OCI-LY1 (cell line): Measurements from ENCODE around the gene CASZ1.

Experiments
- EZH2 ChIP-seq: fragments of 200-600 bp; sonication (generic), shearing (Covaris generic); IDR thresholded peaks from 2 replicates; pipeline ENCODE4 v1.8.0; 2017; ENCODE audit warnings: borderline replicate concordance, mixed run types, mild to moderate bottlenecking, antibody characterized with exemption, low read length, moderate library complexity, mixed read lengths
- TF ChIP-seq, protein P1 (sequence below): fragments of 200-600 bp; sonication (generic), shearing (Covaris generic); IDR thresholded peaks from 2 replicates; pipeline ENCODE4 v1.5.1; 2017; ENCODE audit warnings: mild to moderate bottlenecking, antibody characterized with exemption, low read length, moderate library complexity, mixed read lengths

DNA sequence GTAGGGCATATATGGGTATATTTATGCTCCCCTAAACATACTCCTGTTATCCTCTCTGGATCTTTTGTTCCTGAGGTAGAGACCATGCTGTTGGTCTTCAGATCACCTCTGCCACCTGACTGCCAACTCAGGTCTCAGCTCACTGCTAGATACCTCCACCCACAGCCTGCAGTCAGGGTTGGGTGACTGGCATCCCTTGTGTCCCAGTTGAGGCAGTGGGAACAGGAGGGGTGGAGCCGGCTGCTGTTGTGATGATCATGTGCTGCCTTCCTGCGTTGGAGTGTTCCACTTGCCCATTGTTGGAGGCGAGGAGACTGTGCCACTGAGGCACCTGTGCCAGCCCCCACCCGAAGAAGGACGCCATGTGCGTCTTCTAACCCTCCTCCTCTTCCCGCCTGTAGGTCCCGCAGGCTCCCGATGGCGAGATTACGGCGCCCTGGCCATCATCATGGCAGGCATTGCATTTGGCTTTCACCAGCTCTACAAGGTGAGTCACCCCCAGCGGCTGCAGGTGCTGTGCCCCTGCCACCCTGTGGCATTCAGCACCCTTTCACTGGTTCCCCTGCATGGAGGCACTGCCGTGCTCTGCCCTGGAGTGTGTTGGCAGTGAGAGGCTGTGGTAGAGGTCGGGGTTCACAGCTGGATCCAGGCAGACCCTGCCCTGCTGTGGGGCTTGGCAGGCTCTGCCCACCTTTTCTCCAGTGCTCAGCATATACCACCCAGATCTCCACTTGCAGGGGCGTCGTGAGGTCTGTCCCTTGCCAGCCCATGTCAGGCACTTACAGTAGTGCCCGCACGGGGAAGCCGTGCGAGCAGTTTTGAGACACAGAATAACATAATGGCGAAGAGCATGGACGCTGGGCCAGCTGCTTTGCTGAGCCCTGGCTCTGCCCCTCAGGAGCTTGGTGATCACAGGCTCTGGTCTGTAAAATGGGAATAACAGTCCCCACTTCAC lies 178.2 kb downstream of the CASZ1 start:
- no peak for TF ChIP-seq EZH2
- TF ChIP-seq, protein P1, sequence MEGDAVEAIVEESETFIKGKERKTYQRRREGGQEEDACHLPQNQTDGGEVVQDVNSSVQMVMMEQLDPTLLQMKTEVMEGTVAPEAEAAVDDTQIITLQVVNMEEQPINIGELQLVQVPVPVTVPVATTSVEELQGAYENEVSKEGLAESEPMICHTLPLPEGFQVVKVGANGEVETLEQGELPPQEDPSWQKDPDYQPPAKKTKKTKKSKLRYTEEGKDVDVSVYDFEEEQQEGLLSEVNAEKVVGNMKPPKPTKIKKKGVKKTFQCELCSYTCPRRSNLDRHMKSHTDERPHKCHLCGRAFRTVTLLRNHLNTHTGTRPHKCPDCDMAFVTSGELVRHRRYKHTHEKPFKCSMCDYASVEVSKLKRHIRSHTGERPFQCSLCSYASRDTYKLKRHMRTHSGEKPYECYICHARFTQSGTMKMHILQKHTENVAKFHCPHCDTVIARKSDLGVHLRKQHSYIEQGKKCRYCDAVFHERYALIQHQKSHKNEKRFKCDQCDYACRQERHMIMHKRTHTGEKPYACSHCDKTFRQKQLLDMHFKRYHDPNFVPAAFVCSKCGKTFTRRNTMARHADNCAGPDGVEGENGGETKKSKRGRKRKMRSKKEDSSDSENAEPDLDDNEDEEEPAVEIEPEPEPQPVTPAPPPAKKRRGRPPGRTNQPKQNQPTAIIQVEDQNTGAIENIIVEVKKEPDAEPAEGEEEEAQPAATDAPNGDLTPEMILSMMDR: no peak
